IMR-90 (cell line): ENCODE results near the gene VIPR1. TPM values are rescaled to one million over a fixed set of nuclear protein-coding genes. Genes with fewer than 3 reads are reported as not detected.

Experiments
- ATAC-seq: fragments of 200-7000 bp; cut with Tn5 transposase; 2 replicates; pipeline ENCODE4 v1.9.1; 2020; ENCODE audit warnings: low read depth, mild to moderate bottlenecking, moderate library complexity
- BruUV-seq: library from RNA; stranded (reverse); fragments of 400-500 nt; replicated peaks from 2 replicates; lab custom pipeline; 2021; lab: Mats Ljungman, UMichigan
- CTCF ChIA-PET: fragments of 300-600 bp; formaldehyde crosslinking; extraction: SDS; loops from one replicate; lab custom pipeline; 2021; ENCODE audit warnings: antibody characterized with exemption; lab: Yijun Ruan, JAX
- POLR2A ChIA-PET: fragments of 300-600 bp; sonication (Branson Sonifier 250); formaldehyde crosslinking; loops from one replicate; lab custom pipeline; 2022; ENCODE audit warnings: antibody characterized with exemption; ENCODE audit not compliant: unreplicated experiment; lab: Charles Lee
- DNase-seq: peaks from one replicate; pipeline ENCODE4 v3.0.0; 2013
- H2AFZ ChIP-seq: replicated peaks from 2 replicates; pipeline ENCODE3; 2013; ENCODE audit warnings: low read length, mild to moderate bottlenecking; ENCODE audit not compliant: poor library complexity
- H2AK5ac ChIP-seq: 2 replicates; pipeline ENCODE4 v1.6.1; 2013; ENCODE audit warnings: low read depth, low read length, inconsistent platforms
- H2AK9ac ChIP-seq: replicated peaks from 2 replicates; pipeline ENCODE3; 2013; ENCODE audit warnings: mild to moderate bottlenecking, low read depth, low read length, moderate library complexity; ENCODE audit not compliant: poor library complexity
- H2BK120ac ChIP-seq: 2 replicates; pipeline ENCODE4 v1.6.1; 2013; ENCODE audit warnings: low read depth, low read length, inconsistent platforms
- H2BK15ac ChIP-seq: 3 replicates; pipeline ENCODE4 v1.6.1; 2013; ENCODE audit warnings: low read depth, low read length, inconsistent platforms
- H2BK20ac ChIP-seq: 2 replicates; pipeline ENCODE4 v1.6.1; 2013; ENCODE audit warnings: low read depth, mild to moderate bottlenecking, inconsistent platforms, low read length, moderate library complexity
- H2BK5ac ChIP-seq: 2 replicates; pipeline ENCODE4 v1.6.1; 2013; ENCODE audit warnings: mild to moderate bottlenecking, low read depth, low read length, inconsistent platforms; ENCODE audit not compliant: poor library complexity, severe bottlenecking
- H3K14ac ChIP-seq: replicated peaks from 2 replicates; pipeline ENCODE4 v1.6.1; 2013; ENCODE audit warnings: low read depth, low read length, inconsistent platforms
- H3K18ac ChIP-seq: 2 replicates; pipeline ENCODE4 v1.6.1; 2013; ENCODE audit warnings: low read depth, low read length, control low read depth
- H3K23ac ChIP-seq: 2 replicates; pipeline ENCODE4 v1.6.1; 2013; ENCODE audit warnings: low read depth, low read length, inconsistent platforms
- H3K27ac ChIP-seq: 2 replicates; pipeline ENCODE4 v1.5.1; 2013; ENCODE audit warnings: mild to moderate bottlenecking, control low read depth, low read length; ENCODE audit not compliant: insufficient read depth
- H3K27me3 ChIP-seq: 2 replicates; pipeline ENCODE4 v1.6.1; 2013; ENCODE audit warnings: low read length; ENCODE audit not compliant: control insufficient read depth, insufficient read depth
- H3K36me3 ChIP-seq: 2 replicates; pipeline ENCODE4 v1.6.1; 2013; ENCODE audit warnings: low read length, mixed read lengths; ENCODE audit not compliant: control insufficient read depth, insufficient read depth
- H3K4ac ChIP-seq: 2 replicates; pipeline ENCODE4 v1.6.1; 2013; ENCODE audit warnings: low read depth, low read length, inconsistent platforms
- H3K4me1 ChIP-seq: 2 replicates; pipeline ENCODE4 v1.6.1; 2013; ENCODE audit warnings: low read length, mixed read lengths; ENCODE audit not compliant: control insufficient read depth, insufficient read depth
- H3K4me2 ChIP-seq: 2 replicates; pipeline ENCODE4 v1.6.1; 2013; ENCODE audit warnings: low read depth, mild to moderate bottlenecking, control low read depth, low read length, moderate library complexity
- H3K4me3 ChIP-seq: 2 replicates; pipeline ENCODE4 v1.5.1; 2013; ENCODE audit warnings: low read depth, mild to moderate bottlenecking, control low read depth, low read length, moderate library complexity; ENCODE audit not compliant: insufficient read depth
- H3K56ac ChIP-seq: 2 replicates; pipeline ENCODE4 v1.6.1; 2013; ENCODE audit warnings: low read length, inconsistent platforms; ENCODE audit not compliant: insufficient read depth; ENCODE audit errors: extremely low read depth
- H3K79me1 ChIP-seq, 2 experiments: 2 replicates each; pipeline ENCODE4 v1.6.1; 2013; ENCODE audit warnings: low read length in 2 of 2, inconsistent platforms in 1 of 2, low read depth in 1 of 2
- H3K9ac ChIP-seq: 2 replicates; pipeline ENCODE4 v1.6.1; 2013; ENCODE audit warnings: low read depth, low read length, control low read depth
- H3K9me1 ChIP-seq: 2 replicates; pipeline ENCODE4 v1.6.1; 2013; ENCODE audit warnings: low read length, inconsistent platforms; ENCODE audit not compliant: insufficient read depth
- H3K9me3 ChIP-seq: 2 replicates; pipeline ENCODE4 v1.6.1; 2013; ENCODE audit warnings: low read length; ENCODE audit not compliant: control insufficient read depth, insufficient read depth
- H4K20me1 ChIP-seq: 2 replicates; pipeline ENCODE4 v1.6.1; 2013; ENCODE audit warnings: low read length, inconsistent platforms; ENCODE audit not compliant: insufficient read depth
- H4K5ac ChIP-seq: 2 replicates; pipeline ENCODE4 v1.6.1; 2013; ENCODE audit warnings: mild to moderate bottlenecking, low read depth, low read length, control low read depth
- H4K8ac ChIP-seq, 2 experiments: 2 replicates each; pipeline ENCODE4 v1.6.1; 2013; ENCODE audit warnings: low read depth in 2 of 2, low read length in 2 of 2, control low read depth in 1 of 2, inconsistent platforms in 1 of 2
- H4K91ac ChIP-seq: 2 replicates; pipeline ENCODE4 v1.6.1; 2013; ENCODE audit warnings: low read depth, low read length, inconsistent platforms; ENCODE audit not compliant: insufficient read depth
- BHLHE40 ChIP-seq: fragments of 150-350 bp; IDR thresholded peaks from 2 replicates; pipeline ENCODE4 v1.6.1; 2016; ENCODE audit warnings: mild to moderate bottlenecking, low read depth, low read length
- CEBPB ChIP-seq: IDR thresholded peaks from 2 replicates; pipeline ENCODE4 v1.6.1; 2012; ENCODE audit warnings: low read depth, low read length, improper control_type of control experiment
- CHD1 ChIP-seq: IDR thresholded peaks from 2 replicates; pipeline ENCODE4 v1.6.1; 2012; ENCODE audit warnings: low read depth, low read length, improper control_type of control experiment
- FOS ChIP-seq: fragments of 150-350 bp; IDR thresholded peaks from 2 replicates; pipeline ENCODE4 v1.6.1; 2016; ENCODE audit warnings: low read depth, low read length
- MAFK ChIP-seq: IDR thresholded peaks from 2 replicates; pipeline ENCODE4 v1.6.1; 2012; ENCODE audit warnings: low read depth, low read length, improper control_type of control experiment
- MAZ ChIP-seq: IDR thresholded peaks from 2 replicates; pipeline ENCODE4 v1.6.1; 2012; ENCODE audit warnings: low read depth, mild to moderate bottlenecking, low read length, improper control_type of control experiment, moderate library complexity, borderline replicate concordance
- MXI1 ChIP-seq: IDR thresholded peaks from 2 replicates; pipeline ENCODE4 v1.6.1; 2012; ENCODE audit warnings: low read depth, mild to moderate bottlenecking, low read length, moderate library complexity, borderline replicate concordance
- NFE2L2 ChIP-seq: fragments of 150-350 bp; IDR thresholded peaks from 2 replicates; pipeline ENCODE4 v1.6.1; 2016; ENCODE audit warnings: low read depth, mild to moderate bottlenecking, low read length
- POLR2A ChIP-seq: IDR thresholded peaks from 2 replicates; pipeline ENCODE4 v1.6.1; 2012; ENCODE audit warnings: mild to moderate bottlenecking, low read depth, low read length
- RAD21 ChIP-seq: IDR thresholded peaks from 2 replicates; pipeline ENCODE4 v1.6.1; 2012; ENCODE audit warnings: low read length, improper control_type of control experiment
- RCOR1 ChIP-seq: IDR thresholded peaks from 2 replicates; pipeline ENCODE4 v1.6.1; 2012; ENCODE audit warnings: mild to moderate bottlenecking, low read length, improper control_type of control experiment; ENCODE audit not compliant: insufficient replicate concordance
- RFX5 ChIP-seq: IDR thresholded peaks from 2 replicates; pipeline ENCODE4 v1.8.0; 2012; ENCODE audit warnings: low read depth, mild to moderate bottlenecking, low read length, moderate library complexity
- SMC3 ChIP-seq: fragments of 150-350 bp; IDR thresholded peaks from 2 replicates; pipeline ENCODE4 v1.6.1; 2016; ENCODE audit warnings: low read depth, mild to moderate bottlenecking, antibody characterized with exemption, low read length, moderate library complexity
- WGBS, 2 experiments: methylation state at CpG; one replicate each; pipeline versions ENCODE4 v1.1.5 to v1.1.7; 2013; ENCODE audit warnings: missing lambda C conversion rate in 2 of 2; ENCODE audit not compliant: insufficient read length in 1 of 2; ENCODE audit errors: extremely low coverage in 2 of 2; 5-methylcytosine and 5-hydroxymethylcytosine counted together
- dilution Hi-C: fragments of 300-500 bp; cut with HindIII; formaldehyde crosslinking; loops from one replicate; pipeline ENCODE4 v1.14.3; 2018; ENCODE audit warnings: low sequenced_read_pairs; ENCODE audit not compliant: unreplicated experiment
- in situ Hi-C: fragments of 300-500 bp; cut with MboI; formaldehyde crosslinking; loops from 3 replicates; pipeline ENCODE4 v1.14.3; 2019; ENCODE audit warnings: low sequenced_read_pairs, inconsistent platforms, mixed read lengths
- intact Hi-C: fragments of 100-400 bp; cut with micrococcal nuclease; formaldehyde crosslinking; loops from 2 replicates; pipeline ENCODE4 v1.10.0; 2022
- polyA plus RNA-seq, 3 experiments: library from polyadenylated mRNA; depleted of rRNA; stranded (reverse); fragments of >200 nt; gene quantifications; 2 replicates each; pipeline ENCODE4 v1.2.3, GENCODE V29; 2012; ENCODE audit warnings: low replicate concordance in 1 of 3
- total RNA-seq: library from RNA; depleted of rRNA; stranded (reverse); fragments of >200 nt; gene quantifications from 2 replicates; pipeline ENCODE4 v1.2.3, GENCODE V29; 2012
- TF ChIP-seq, protein P1 (sequence below): conservative IDR thresholded peaks from 2 replicates; pipeline ENCODE4 v1.5.1; 2012; ENCODE audit warnings: mild to moderate bottlenecking, low read depth, low read length, improper control_type of control experiment
- TF ChIP-seq, protein P2 (sequence below): fragments of 150-350 bp; IDR thresholded peaks from 2 replicates; pipeline ENCODE4 v1.6.1; 2016; ENCODE audit warnings: low read depth, mild to moderate bottlenecking, low read length, moderate library complexity, borderline replicate concordance
- TF ChIP-seq, protein P3 (sequence below): fragments of 150-350 bp; IDR thresholded peaks from 2 replicates; pipeline ENCODE4 v1.6.1; 2017; ENCODE audit warnings: mild to moderate bottlenecking, antibody characterized with exemption, low read length, low read depth

The VIPR1 gene
- total and polyA plus RNA-seq, 2 of the 4 experiments (the other 2 are of a cell fraction): not detected

DNA sequence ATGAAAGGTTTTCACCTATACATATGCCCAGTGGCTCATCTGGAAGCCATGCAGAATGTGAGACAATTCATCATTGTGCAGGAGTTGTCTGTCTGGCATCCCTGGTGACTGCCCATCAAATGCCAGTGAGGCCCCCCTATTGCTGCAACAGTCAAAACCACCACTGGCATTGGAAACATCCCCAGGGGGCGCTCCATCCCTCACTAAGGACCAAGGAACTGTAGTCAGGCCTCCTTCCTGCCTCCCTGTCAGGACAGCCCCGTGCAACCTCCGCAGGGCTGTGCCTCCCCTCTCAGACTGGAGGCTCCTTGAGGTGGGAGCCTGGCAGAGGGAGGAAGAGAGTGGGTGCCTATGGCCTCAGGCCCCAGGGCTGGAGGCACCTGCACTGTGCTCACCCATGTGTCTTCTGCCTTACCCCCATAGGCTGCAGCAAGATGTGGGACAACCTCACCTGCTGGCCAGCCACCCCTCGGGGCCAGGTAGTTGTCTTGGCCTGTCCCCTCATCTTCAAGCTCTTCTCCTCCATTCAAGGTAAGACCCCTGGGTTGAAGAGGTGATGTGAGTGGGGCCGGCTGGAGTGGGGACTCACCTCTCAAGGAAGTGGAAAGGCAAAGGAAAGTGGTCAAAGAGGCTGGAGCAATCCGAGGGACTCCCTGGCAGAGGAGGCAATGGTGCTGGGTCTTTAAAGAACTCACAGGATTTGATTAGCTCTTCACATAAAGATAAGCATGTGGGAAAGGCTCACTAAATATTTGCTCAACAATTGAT is 16.5 kb downstream of the VIPR1 start:
- no peaks in the 10 kb centered on the region for H3K4me1 ChIP-seq
- no peak overlapping the region for H4K8ac ChIP-seq
- no peak overlapping the region for H3K9ac ChIP-seq
- intact Hi-C loops (no loop called here), in situ Hi-C loops (no loop called here), dilution Hi-C loops (no loop called here)
- no peaks in the 10 kb centered on the region for H4K20me1 ChIP-seq
- H2BK5ac ChIP-seq: no peak overlapping the region
- H2BK15ac ChIP-seq: no peak overlapping the region
- H2BK20ac ChIP-seq: no peak overlapping the region
- no peak overlapping the region for H4K5ac ChIP-seq
- no peaks in the 10 kb centered on the region for H3K9me3 ChIP-seq
- H3K4me2 ChIP-seq: no peak overlapping the region
- H2AK5ac ChIP-seq: no peak overlapping the region
- no peak overlapping the region for H2AK9ac ChIP-seq
- WGBS, 2 experiments: no CpG with 5 or more reads among the region's 6 CpGs
- no peak overlapping the region for H2BK120ac ChIP-seq
- no peaks in the 10 kb centered on the region for H3K79me1 ChIP-seq
- no peaks in the 10 kb centered on the region for H3K9me1 ChIP-seq
- no peak overlapping the region for H3K23ac ChIP-seq
- no peak overlapping the region for H2AFZ ChIP-seq
- H4K91ac ChIP-seq: no peak overlapping the region
- peaks cover 7% of the 10 kb centered on the region for H3K27me3 ChIP-seq
- no peak overlapping the region for H3K56ac ChIP-seq
- no peak overlapping the region for H3K18ac ChIP-seq
- TF ChIP-seq, protein P1, sequence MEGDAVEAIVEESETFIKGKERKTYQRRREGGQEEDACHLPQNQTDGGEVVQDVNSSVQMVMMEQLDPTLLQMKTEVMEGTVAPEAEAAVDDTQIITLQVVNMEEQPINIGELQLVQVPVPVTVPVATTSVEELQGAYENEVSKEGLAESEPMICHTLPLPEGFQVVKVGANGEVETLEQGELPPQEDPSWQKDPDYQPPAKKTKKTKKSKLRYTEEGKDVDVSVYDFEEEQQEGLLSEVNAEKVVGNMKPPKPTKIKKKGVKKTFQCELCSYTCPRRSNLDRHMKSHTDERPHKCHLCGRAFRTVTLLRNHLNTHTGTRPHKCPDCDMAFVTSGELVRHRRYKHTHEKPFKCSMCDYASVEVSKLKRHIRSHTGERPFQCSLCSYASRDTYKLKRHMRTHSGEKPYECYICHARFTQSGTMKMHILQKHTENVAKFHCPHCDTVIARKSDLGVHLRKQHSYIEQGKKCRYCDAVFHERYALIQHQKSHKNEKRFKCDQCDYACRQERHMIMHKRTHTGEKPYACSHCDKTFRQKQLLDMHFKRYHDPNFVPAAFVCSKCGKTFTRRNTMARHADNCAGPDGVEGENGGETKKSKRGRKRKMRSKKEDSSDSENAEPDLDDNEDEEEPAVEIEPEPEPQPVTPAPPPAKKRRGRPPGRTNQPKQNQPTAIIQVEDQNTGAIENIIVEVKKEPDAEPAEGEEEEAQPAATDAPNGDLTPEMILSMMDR: no peak; the same call in 1 of the 2 replicates
- TF ChIP-seq CEBPB (no peak), RAD21 (no peak), MAZ (no peak), RFX5 (no peak), SMC3 (no peak), RCOR1 (no peak), CHD1 (no peak), POLR2A (no peak), NFE2L2 (no peak), MAFK (no peak), MXI1 (no peak), BHLHE40 (no peak), FOS (no peak)
- TF ChIP-seq, protein P2, sequence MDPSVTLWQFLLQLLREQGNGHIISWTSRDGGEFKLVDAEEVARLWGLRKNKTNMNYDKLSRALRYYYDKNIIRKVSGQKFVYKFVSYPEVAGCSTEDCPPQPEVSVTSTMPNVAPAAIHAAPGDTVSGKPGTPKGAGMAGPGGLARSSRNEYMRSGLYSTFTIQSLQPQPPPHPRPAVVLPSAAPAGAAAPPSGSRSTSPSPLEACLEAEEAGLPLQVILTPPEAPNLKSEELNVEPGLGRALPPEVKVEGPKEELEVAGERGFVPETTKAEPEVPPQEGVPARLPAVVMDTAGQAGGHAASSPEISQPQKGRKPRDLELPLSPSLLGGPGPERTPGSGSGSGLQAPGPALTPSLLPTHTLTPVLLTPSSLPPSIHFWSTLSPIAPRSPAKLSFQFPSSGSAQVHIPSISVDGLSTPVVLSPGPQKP: no peak
- TF ChIP-seq, protein P3, sequence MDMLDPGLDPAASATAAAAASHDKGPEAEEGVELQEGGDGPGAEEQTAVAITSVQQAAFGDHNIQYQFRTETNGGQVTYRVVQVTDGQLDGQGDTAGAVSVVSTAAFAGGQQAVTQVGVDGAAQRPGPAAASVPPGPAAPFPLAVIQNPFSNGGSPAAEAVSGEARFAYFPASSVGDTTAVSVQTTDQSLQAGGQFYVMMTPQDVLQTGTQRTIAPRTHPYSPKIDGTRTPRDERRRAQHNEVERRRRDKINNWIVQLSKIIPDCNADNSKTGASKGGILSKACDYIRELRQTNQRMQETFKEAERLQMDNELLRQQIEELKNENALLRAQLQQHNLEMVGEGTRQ: no peak
- DNase-seq: no peak
- no peak overlapping the region for H3K14ac ChIP-seq
- POLR2A ChIA-PET: no interaction called here
- ATAC-seq: no peak
- H3K4me3 ChIP-seq: no peak overlapping the region
- H3K4ac ChIP-seq: no peak overlapping the region
- no peak overlapping the region for H3K27ac ChIP-seq
- CTCF ChIA-PET: no interaction called here
- no peaks in the 10 kb centered on the region for H3K36me3 ChIP-seq
- no TSS peak for BruUV-seq
